IMR-90 (cell line): ENCODE data around the gene ROPN1B. TPM values are rescaled to one million over a fixed set of nuclear protein-coding genes. Genes with fewer than 3 reads are reported as not detected.

Source experiments
- ATAC-seq: fragments of 200-7000 bp; cut with Tn5 transposase; 2 replicates; pipeline ENCODE4 v1.9.1; 2020; ENCODE audit warnings: low read depth, mild to moderate bottlenecking, moderate library complexity
- BruUV-seq: library from RNA; stranded (reverse); fragments of 400-500 nt; replicated peaks from 2 replicates; lab custom pipeline; 2021; lab: Mats Ljungman, UMichigan
- CTCF ChIA-PET: fragments of 300-600 bp; formaldehyde crosslinking; extraction: SDS; loops from one replicate; lab custom pipeline; 2021; ENCODE audit warnings: antibody characterized with exemption; lab: Yijun Ruan, JAX
- POLR2A ChIA-PET: fragments of 300-600 bp; sonication (Branson Sonifier 250); formaldehyde crosslinking; loops from one replicate; lab custom pipeline; 2022; ENCODE audit warnings: antibody characterized with exemption; ENCODE audit not compliant: unreplicated experiment; lab: Charles Lee
- DNase-seq: peaks from one replicate; pipeline ENCODE4 v3.0.0; 2013
- H2AFZ ChIP-seq: replicated peaks from 2 replicates; pipeline ENCODE3; 2013; ENCODE audit warnings: low read length, mild to moderate bottlenecking; ENCODE audit not compliant: poor library complexity
- H2AK5ac ChIP-seq: 2 replicates; pipeline ENCODE4 v1.6.1; 2013; ENCODE audit warnings: low read depth, low read length, inconsistent platforms
- H2AK9ac ChIP-seq: replicated peaks from 2 replicates; pipeline ENCODE3; 2013; ENCODE audit warnings: mild to moderate bottlenecking, low read depth, low read length, moderate library complexity; ENCODE audit not compliant: poor library complexity
- H2BK120ac ChIP-seq: 2 replicates; pipeline ENCODE4 v1.6.1; 2013; ENCODE audit warnings: low read depth, low read length, inconsistent platforms
- H2BK15ac ChIP-seq: 3 replicates; pipeline ENCODE4 v1.6.1; 2013; ENCODE audit warnings: low read depth, low read length, inconsistent platforms
- H2BK20ac ChIP-seq: 2 replicates; pipeline ENCODE4 v1.6.1; 2013; ENCODE audit warnings: low read depth, mild to moderate bottlenecking, inconsistent platforms, low read length, moderate library complexity
- H2BK5ac ChIP-seq: 2 replicates; pipeline ENCODE4 v1.6.1; 2013; ENCODE audit warnings: mild to moderate bottlenecking, low read depth, low read length, inconsistent platforms; ENCODE audit not compliant: poor library complexity, severe bottlenecking
- H3K14ac ChIP-seq: replicated peaks from 2 replicates; pipeline ENCODE4 v1.6.1; 2013; ENCODE audit warnings: low read depth, low read length, inconsistent platforms
- H3K18ac ChIP-seq: 2 replicates; pipeline ENCODE4 v1.6.1; 2013; ENCODE audit warnings: low read depth, low read length, control low read depth
- H3K23ac ChIP-seq: 2 replicates; pipeline ENCODE4 v1.6.1; 2013; ENCODE audit warnings: low read depth, low read length, inconsistent platforms
- H3K27ac ChIP-seq: 2 replicates; pipeline ENCODE4 v1.5.1; 2013; ENCODE audit warnings: mild to moderate bottlenecking, control low read depth, low read length; ENCODE audit not compliant: insufficient read depth
- H3K27me3 ChIP-seq: 2 replicates; pipeline ENCODE4 v1.6.1; 2013; ENCODE audit warnings: low read length; ENCODE audit not compliant: control insufficient read depth, insufficient read depth
- H3K36me3 ChIP-seq: 2 replicates; pipeline ENCODE4 v1.6.1; 2013; ENCODE audit warnings: low read length, mixed read lengths; ENCODE audit not compliant: control insufficient read depth, insufficient read depth
- H3K4ac ChIP-seq: 2 replicates; pipeline ENCODE4 v1.6.1; 2013; ENCODE audit warnings: low read depth, low read length, inconsistent platforms
- H3K4me1 ChIP-seq: 2 replicates; pipeline ENCODE4 v1.6.1; 2013; ENCODE audit warnings: low read length, mixed read lengths; ENCODE audit not compliant: control insufficient read depth, insufficient read depth
- H3K4me2 ChIP-seq: 2 replicates; pipeline ENCODE4 v1.6.1; 2013; ENCODE audit warnings: low read depth, mild to moderate bottlenecking, control low read depth, low read length, moderate library complexity
- H3K4me3 ChIP-seq: 2 replicates; pipeline ENCODE4 v1.5.1; 2013; ENCODE audit warnings: low read depth, mild to moderate bottlenecking, control low read depth, low read length, moderate library complexity; ENCODE audit not compliant: insufficient read depth
- H3K56ac ChIP-seq: 2 replicates; pipeline ENCODE4 v1.6.1; 2013; ENCODE audit warnings: low read length, inconsistent platforms; ENCODE audit not compliant: insufficient read depth; ENCODE audit errors: extremely low read depth
- H3K79me1 ChIP-seq, 2 experiments: 2 replicates each; pipeline ENCODE4 v1.6.1; 2013; ENCODE audit warnings: low read length in 2 of 2, inconsistent platforms in 1 of 2, low read depth in 1 of 2
- H3K9ac ChIP-seq: 2 replicates; pipeline ENCODE4 v1.6.1; 2013; ENCODE audit warnings: low read depth, low read length, control low read depth
- H3K9me1 ChIP-seq: 2 replicates; pipeline ENCODE4 v1.6.1; 2013; ENCODE audit warnings: low read length, inconsistent platforms; ENCODE audit not compliant: insufficient read depth
- H3K9me3 ChIP-seq: 2 replicates; pipeline ENCODE4 v1.6.1; 2013; ENCODE audit warnings: low read length; ENCODE audit not compliant: control insufficient read depth, insufficient read depth
- H4K20me1 ChIP-seq: 2 replicates; pipeline ENCODE4 v1.6.1; 2013; ENCODE audit warnings: low read length, inconsistent platforms; ENCODE audit not compliant: insufficient read depth
- H4K5ac ChIP-seq: 2 replicates; pipeline ENCODE4 v1.6.1; 2013; ENCODE audit warnings: mild to moderate bottlenecking, low read depth, low read length, control low read depth
- H4K8ac ChIP-seq, 2 experiments: 2 replicates each; pipeline ENCODE4 v1.6.1; 2013; ENCODE audit warnings: low read depth in 2 of 2, low read length in 2 of 2, control low read depth in 1 of 2, inconsistent platforms in 1 of 2
- H4K91ac ChIP-seq: 2 replicates; pipeline ENCODE4 v1.6.1; 2013; ENCODE audit warnings: low read depth, low read length, inconsistent platforms; ENCODE audit not compliant: insufficient read depth
- BHLHE40 ChIP-seq: fragments of 150-350 bp; IDR thresholded peaks from 2 replicates; pipeline ENCODE4 v1.6.1; 2016; ENCODE audit warnings: mild to moderate bottlenecking, low read depth, low read length
- CEBPB ChIP-seq: IDR thresholded peaks from 2 replicates; pipeline ENCODE4 v1.6.1; 2012; ENCODE audit warnings: low read depth, low read length, improper control_type of control experiment
- CHD1 ChIP-seq: IDR thresholded peaks from 2 replicates; pipeline ENCODE4 v1.6.1; 2012; ENCODE audit warnings: low read depth, low read length, improper control_type of control experiment
- CTCF ChIP-seq: conservative IDR thresholded peaks from 2 replicates; pipeline ENCODE4 v1.5.1; 2012; ENCODE audit warnings: mild to moderate bottlenecking, low read depth, low read length, improper control_type of control experiment
- ELK1 ChIP-seq: fragments of 150-350 bp; IDR thresholded peaks from 2 replicates; pipeline ENCODE4 v1.6.1; 2016; ENCODE audit warnings: low read depth, mild to moderate bottlenecking, low read length, moderate library complexity, borderline replicate concordance
- FOS ChIP-seq: fragments of 150-350 bp; IDR thresholded peaks from 2 replicates; pipeline ENCODE4 v1.6.1; 2016; ENCODE audit warnings: low read depth, low read length
- MAFK ChIP-seq: IDR thresholded peaks from 2 replicates; pipeline ENCODE4 v1.6.1; 2012; ENCODE audit warnings: low read depth, low read length, improper control_type of control experiment
- MAZ ChIP-seq: IDR thresholded peaks from 2 replicates; pipeline ENCODE4 v1.6.1; 2012; ENCODE audit warnings: low read depth, mild to moderate bottlenecking, low read length, improper control_type of control experiment, moderate library complexity, borderline replicate concordance
- MXI1 ChIP-seq: IDR thresholded peaks from 2 replicates; pipeline ENCODE4 v1.6.1; 2012; ENCODE audit warnings: low read depth, mild to moderate bottlenecking, low read length, moderate library complexity, borderline replicate concordance
- NFE2L2 ChIP-seq: fragments of 150-350 bp; IDR thresholded peaks from 2 replicates; pipeline ENCODE4 v1.6.1; 2016; ENCODE audit warnings: low read depth, mild to moderate bottlenecking, low read length
- POLR2A ChIP-seq: IDR thresholded peaks from 2 replicates; pipeline ENCODE4 v1.6.1; 2012; ENCODE audit warnings: mild to moderate bottlenecking, low read depth, low read length
- RAD21 ChIP-seq: IDR thresholded peaks from 2 replicates; pipeline ENCODE4 v1.6.1; 2012; ENCODE audit warnings: low read length, improper control_type of control experiment
- RCOR1 ChIP-seq: IDR thresholded peaks from 2 replicates; pipeline ENCODE4 v1.6.1; 2012; ENCODE audit warnings: mild to moderate bottlenecking, low read length, improper control_type of control experiment; ENCODE audit not compliant: insufficient replicate concordance
- RFX5 ChIP-seq: IDR thresholded peaks from 2 replicates; pipeline ENCODE4 v1.8.0; 2012; ENCODE audit warnings: low read depth, mild to moderate bottlenecking, low read length, moderate library complexity
- SMC3 ChIP-seq: fragments of 150-350 bp; IDR thresholded peaks from 2 replicates; pipeline ENCODE4 v1.6.1; 2016; ENCODE audit warnings: low read depth, mild to moderate bottlenecking, antibody characterized with exemption, low read length, moderate library complexity
- USF2 ChIP-seq: fragments of 150-350 bp; IDR thresholded peaks from 2 replicates; pipeline ENCODE4 v1.6.1; 2017; ENCODE audit warnings: mild to moderate bottlenecking, antibody characterized with exemption, low read length, low read depth
- WGBS, 2 experiments: methylation state at CpG; one replicate each; pipeline versions ENCODE4 v1.1.5 to v1.1.7; 2013; ENCODE audit warnings: missing lambda C conversion rate in 2 of 2; ENCODE audit not compliant: insufficient read length in 1 of 2; ENCODE audit errors: extremely low coverage in 2 of 2; 5-methylcytosine and 5-hydroxymethylcytosine counted together
- dilution Hi-C: fragments of 300-500 bp; cut with HindIII; formaldehyde crosslinking; loops from one replicate; pipeline ENCODE4 v1.14.3; 2018; ENCODE audit warnings: low sequenced_read_pairs; ENCODE audit not compliant: unreplicated experiment
- in situ Hi-C: fragments of 300-500 bp; cut with MboI; formaldehyde crosslinking; loops from 3 replicates; pipeline ENCODE4 v1.14.3; 2019; ENCODE audit warnings: low sequenced_read_pairs, inconsistent platforms, mixed read lengths
- intact Hi-C: fragments of 100-400 bp; cut with micrococcal nuclease; formaldehyde crosslinking; loops from 2 replicates; pipeline ENCODE4 v1.10.0; 2022
- polyA plus RNA-seq, 3 experiments: library from polyadenylated mRNA; depleted of rRNA; stranded (reverse); fragments of >200 nt; gene quantifications; 2 replicates each; pipeline ENCODE4 v1.2.3, GENCODE V29; 2012; ENCODE audit warnings: low replicate concordance in 1 of 3
- total RNA-seq: library from RNA; depleted of rRNA; stranded (reverse); fragments of >200 nt; gene quantifications from 2 replicates; pipeline ENCODE4 v1.2.3, GENCODE V29; 2012

ROPN1B gene
- total and polyA plus RNA-seq, 2 of the 4 experiments (the other 2 are of a cell fraction), result not detected

GRCh38 chr3:126019683-126020082, 50.7 kb downstream of the ROPN1B start:
- H2AFZ ChIP-seq, result no peak overlapping the region
- 0% methylated on average over 1 of the region's 5 CpGs; no CpG with 5 or more reads in 1 of the 2 experiments for WGBS, 2 experiments
- no peak overlapping the region for H2BK20ac ChIP-seq
- no peak overlapping the region for H3K9ac ChIP-seq
- no peak overlapping the region for H4K5ac ChIP-seq
- in situ Hi-C loops (no loop called here), intact Hi-C loops (no loop called here), dilution Hi-C loops (no loop called here)
- no peaks in the 10 kb centered on the region for H4K20me1 ChIP-seq
- H4K8ac ChIP-seq, result no peak overlapping the region
- H3K4me2 ChIP-seq, result no peak overlapping the region
- no peak overlapping the region for H3K4ac ChIP-seq
- no peak overlapping the region for H3K4me3 ChIP-seq
- H3K79me1 ChIP-seq, result no peaks in the 10 kb centered on the region
- no TSS peak for BruUV-seq
- no peak for ATAC-seq
- H2AK5ac ChIP-seq, result no peak overlapping the region
- H3K18ac ChIP-seq, result no peak overlapping the region
- POLR2A ChIA-PET, result no interaction called here
- H2BK15ac ChIP-seq, result no peak overlapping the region
- peaks cover 3% of the 10 kb centered on the region; the same call in 1 of the 2 replicates for H3K36me3 ChIP-seq
- H3K27me3 ChIP-seq, result no peaks in the 10 kb centered on the region
- TF ChIP-seq RAD21, result no peak
- TF ChIP-seq MAFK, result no peak
- TF ChIP-seq CTCF, result no peak
- no peak for TF ChIP-seq POLR2A
- TF ChIP-seq NFE2L2, result no peak
- TF ChIP-seq RCOR1, result no peak
- no peak for TF ChIP-seq USF2
- no peak for TF ChIP-seq RFX5
- TF ChIP-seq CEBPB, result no peak
- no peak for TF ChIP-seq CHD1
- TF ChIP-seq ELK1, result no peak
- TF ChIP-seq BHLHE40, result no peak
- no peak for TF ChIP-seq FOS
- TF ChIP-seq MAZ, result no peak
- no peak for TF ChIP-seq MXI1
- TF ChIP-seq SMC3, result no peak
- H3K9me1 ChIP-seq, result no peaks in the 10 kb centered on the region; the same call in 1 of the 2 replicates
- no peak overlapping the region for H3K56ac ChIP-seq
- no peak overlapping the region for H3K14ac ChIP-seq
- no peak for DNase-seq
- CTCF ChIA-PET, result no interaction called here
- H2AK9ac ChIP-seq, result no peak overlapping the region
- no peak overlapping the region for H3K27ac ChIP-seq
- H4K91ac ChIP-seq, result no peak overlapping the region
- H3K4me1 ChIP-seq, result peaks cover 3% of the 10 kb centered on the region; the same call in 1 of the 2 replicates
- H2BK5ac ChIP-seq, result no peak overlapping the region
- H2BK120ac ChIP-seq, result no peak overlapping the region
- no peak overlapping the region for H3K23ac ChIP-seq
- no peaks in the 10 kb centered on the region for H3K9me3 ChIP-seq
